Upper lobe of left lung (tissue), 4 donors: ENCODE results near the gene TTLL6.

Source experiments
- CTCF ChIP-seq, 6 experiments: fragments of 450-650 bp in 4 of 6; fragments of 200-600 bp in 2 of 6; sonication (generic) in 2 of 6; IDR thresholded peaks; one replicate each; pipeline ENCODE4 v1.5.1; 2016 to 2019; ENCODE audit warnings: antibody characterized with exemption in 6 of 6
- EP300 ChIP-seq, 4 donors: sonication (generic); formaldehyde crosslinking; IDR thresholded peaks; one replicate each; pipeline ENCODE4 v1.5.1; 2017; ENCODE audit warnings: antibody characterized with exemption in 4 of 4, control low read depth in 2 of 4
- POLR2A ChIP-seq, 4 donors: fragments of 450-650 bp; IDR thresholded peaks; one replicate each; pipeline ENCODE4 v1.5.1; 2016 to 2017; ENCODE audit warnings: antibody characterized with exemption in 4 of 4, mild to moderate bottlenecking in 2 of 4
- POLR2AphosphoS5 ChIP-seq, 2 donors: sonication (generic); formaldehyde crosslinking; IDR thresholded peaks; one replicate each; pipeline ENCODE4 v1.5.1; 2017; ENCODE audit warnings: antibody characterized with exemption in 2 of 2

GRCh38 chr17:48757524-48757961 is 59.5 kb downstream of the TTLL6 start:
- TF ChIP-seq CTCF (IDR thresholded peaks at IDR 0.05) (no peak), POLR2A (IDR thresholded peaks at IDR 0.05) (no peak), EP300 (IDR thresholded peaks at IDR 0.05) (no peak), POLR2AphosphoS5 (IDR thresholded peaks at IDR 0.05) (no peak)
